Stimulated activated CD8-positive, alpha-beta memory T cell treated with anti-CD3 and anti-CD28 coated beads, Interleukin-12 subunit alpha, Interleukin-12 subunit beta, amount 100 ng/mL, for 24 hours (primary cell): ENCODE data around the gene MATK.
"Not testable (repeated sequence)": the region's sequence is repeated elsewhere in the genome, so short reads cannot be mapped to it uniquely, and the experiment has no call there.

Experiments used
- DNase-seq: peaks from one replicate; pipeline ENCODE4 v3.0.0-alpha.2; 2020; ENCODE audit errors: extremely low read depth

Gene MATK

DNA sequence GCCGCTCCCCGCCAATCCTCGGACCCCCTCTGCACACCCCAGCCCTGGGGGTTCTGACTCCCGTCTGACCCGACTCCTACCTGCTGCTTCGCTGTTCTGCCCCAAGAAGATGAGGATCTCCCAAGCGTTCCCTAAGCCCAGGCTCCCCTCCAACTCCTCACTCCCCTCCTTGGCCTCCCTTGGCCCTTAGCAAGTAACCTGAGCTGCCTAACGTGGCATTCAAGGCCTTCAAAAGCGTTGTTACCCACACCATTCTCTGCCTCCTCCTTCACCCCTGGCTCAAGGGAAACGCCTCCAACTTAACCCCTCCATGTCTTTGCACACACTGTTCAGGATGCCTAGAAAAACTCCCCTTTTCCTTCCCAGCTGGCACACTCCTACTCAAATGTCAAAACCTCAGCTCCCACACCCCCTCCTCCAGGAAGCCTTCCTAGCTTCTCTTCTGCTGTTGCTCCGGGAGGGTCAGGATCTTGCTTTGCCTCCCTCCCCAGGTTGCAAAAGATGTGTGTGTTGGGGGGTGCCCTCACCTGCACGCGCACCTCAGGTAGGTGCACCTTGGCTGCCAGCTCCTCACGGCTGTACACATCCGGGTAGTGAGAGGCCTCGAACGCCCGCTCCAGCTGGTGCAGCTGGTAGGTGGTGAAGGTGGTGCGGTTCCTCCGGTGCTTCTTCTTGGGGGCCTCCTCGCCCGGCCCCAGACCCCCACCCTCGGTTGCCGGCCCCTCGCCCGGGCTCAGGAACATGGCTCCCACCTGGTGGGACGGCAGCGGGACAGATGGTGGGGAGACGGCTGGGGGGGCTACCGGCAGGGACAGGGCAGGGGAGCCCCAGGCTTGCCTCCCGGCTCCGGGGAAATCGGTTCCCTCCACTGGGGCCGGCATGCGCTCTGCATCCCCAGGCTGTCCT lies 14.9 kb downstream of the MATK start:
- no peak for DNase-seq

DNA sequence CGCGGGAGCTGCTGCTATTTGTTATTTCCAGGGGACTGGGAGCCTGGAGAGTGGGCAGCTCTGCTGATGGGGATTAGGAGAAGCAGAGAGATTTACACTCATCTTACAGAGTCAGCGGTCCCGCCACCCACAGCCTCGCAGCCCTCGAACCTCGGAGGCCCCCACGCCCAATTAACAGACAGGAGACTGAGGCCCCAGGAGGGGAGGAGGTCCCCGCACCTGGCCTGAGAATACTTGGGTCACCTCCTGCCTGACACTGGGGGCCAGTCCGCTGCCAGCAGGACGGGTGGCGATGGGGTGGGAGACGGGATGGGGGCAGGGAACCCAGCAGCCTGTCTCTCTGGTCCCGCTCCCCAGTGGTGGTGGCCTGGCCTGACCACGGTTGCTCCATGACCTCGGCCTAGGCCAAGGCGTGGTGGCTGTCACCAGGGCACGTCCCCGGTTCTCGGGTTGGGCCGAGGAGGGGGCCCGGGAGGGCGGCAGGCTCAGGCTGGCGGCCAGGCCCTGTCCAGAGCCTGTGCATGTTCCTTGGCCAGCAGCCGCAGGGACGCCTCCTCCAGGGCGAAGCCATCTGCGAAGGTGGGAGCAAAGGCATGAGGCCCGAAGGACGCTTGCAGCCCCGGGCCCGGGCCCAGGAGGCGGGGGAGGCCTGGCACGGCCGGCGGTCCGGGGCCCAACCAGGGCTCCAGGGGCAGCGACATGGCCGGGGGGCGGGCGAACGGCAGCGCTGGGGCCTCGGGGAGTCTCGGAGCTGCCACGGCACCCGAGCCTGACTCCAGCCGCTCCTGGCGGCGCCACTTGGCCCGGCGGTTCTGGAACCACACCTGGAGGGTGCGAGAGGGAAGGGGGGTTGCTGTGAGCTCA lies 15.8 kb downstream of the MATK start:
- no peak for DNase-seq

DNA sequence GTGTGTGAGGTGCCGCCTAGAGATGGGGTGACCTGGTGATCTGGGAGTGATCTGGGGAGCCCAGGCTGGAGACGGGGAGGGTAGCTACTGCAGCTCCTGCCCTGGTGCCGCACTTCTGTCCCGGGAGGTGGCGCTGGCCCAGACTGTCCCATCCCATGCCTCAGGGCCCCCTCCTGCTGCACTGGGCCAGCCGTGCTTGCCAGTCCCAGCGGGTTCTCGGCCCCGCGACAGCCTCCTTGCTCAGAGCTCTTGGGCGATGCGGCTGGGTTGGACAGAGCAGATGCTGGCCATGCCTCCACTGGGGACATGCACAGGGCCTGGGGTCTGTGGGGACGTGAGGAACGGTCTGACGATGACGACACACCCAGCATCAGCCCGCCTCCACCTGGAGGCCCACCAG lies 16.7 kb downstream of the MATK start:
- no peak for DNase-seq

DNA sequence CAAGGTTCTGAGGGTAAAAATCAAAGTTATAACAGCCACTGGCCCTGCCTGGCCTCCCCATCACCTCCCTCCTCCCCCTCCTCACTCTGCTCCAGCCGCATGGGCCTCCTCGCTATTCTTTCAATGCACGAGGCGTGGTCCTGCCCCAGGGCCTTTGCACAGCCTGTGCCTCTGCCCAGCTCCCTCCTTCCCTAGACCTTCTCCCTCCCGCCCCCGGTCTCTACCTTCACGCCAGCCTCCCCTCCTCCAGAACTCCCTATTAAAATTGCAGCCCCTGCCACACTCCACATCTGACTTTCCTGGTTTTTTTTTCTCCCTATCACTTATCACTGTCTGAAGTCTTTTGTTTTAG lies 17.5 kb downstream of the MATK start:
- no peak for DNase-seq

DNA sequence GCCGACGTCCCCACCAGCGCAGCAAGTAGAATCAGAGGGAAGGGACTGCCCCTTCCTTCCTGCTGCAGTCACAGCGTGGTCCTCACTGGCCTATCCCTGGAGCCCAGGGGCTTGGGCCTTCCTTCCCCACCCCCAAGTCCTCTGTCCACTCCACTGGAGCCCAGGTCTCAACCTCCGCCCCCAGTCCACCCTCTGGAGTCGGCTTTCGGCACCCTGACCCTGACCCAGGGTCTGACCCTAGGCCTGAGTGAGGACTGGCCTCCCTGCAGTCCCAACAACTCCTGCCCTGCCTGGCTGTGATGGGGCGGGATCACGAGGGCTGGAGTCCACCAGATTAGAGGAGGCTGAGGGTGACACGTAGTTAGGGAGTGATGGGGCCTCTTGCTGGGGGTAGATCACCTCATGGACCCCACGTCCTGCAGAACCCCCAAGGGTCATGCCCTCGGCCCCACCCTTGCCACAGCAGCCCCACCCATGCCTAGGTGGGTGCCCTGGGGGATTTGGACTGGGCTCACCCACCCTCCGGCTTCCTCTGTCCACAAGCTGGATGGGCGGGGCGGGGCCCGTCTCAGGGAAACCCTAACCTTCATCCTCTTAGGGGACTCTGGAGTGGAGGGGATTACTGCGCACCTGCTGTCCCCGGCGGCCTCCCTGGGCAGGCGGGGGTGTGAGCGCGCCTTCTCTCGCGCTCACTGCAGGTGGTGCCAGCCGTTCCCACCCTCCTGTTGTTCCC lies 18.0 kb downstream of the MATK start:
- DNase-seq, result no peak

DNA sequence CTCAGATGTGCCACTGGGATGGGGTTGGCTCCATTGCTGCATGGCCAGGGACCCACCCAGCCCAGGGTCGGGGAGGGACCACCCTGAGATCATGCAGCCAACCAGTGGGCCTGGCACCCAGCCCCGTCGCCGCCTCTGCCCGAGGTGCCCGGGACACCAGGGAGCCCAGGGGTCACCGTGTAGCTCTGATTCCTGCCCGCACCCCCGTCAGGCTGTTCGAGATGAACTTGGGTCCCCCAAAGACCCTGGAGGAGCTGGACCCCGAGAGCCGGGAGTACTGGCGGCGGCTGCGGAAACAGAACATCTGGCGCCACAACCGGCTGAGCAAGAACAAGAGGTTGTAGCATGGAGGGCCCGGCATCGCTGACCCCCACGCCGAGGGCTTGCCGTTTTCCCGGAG lies 19.1 kb downstream of the MATK start:
- no peak for DNase-seq

DNA sequence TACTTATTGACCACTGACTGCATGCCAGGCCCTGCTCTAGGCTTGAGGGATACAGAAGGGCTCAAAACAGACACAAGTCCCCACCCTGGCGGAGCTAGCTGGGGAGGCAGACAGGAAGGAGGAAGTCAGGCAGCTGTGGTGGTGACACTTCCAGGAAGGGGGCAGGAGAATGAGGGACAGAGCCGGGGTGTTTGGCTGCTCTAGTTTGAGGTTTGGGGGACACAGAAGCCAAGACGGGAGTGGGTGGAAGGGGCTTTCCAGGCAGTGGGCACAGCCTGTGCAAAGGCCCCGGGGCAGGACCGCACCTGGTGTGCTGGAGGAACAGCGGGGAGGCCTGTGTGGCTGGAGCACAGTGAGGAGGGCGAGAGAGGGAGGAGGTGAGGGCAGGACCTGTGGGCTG lies 19.7 kb downstream of the MATK start:
- DNase-seq, result no peak

DNA sequence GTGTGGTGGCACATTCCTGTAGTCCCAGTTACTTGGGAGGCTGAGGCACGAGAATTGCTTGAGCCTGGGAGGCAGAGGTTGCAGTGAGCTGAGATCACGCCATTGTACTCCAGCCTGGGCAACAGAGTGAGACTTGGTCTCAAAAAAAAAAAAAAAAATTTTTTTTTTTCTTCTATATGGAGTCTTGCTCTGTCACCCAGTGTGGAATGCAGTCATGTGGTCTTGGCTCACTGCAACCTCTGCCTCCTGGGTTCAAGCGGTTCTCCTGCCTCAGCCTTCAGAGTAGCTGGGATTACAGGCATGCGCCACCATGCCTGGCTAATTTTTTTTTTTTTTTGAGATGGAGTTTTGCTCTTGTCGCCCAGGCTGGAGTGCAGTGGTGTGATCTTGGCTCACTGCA lies 20.4 kb downstream of the MATK start:
- not testable (repeated sequence) for DNase-seq

DNA sequence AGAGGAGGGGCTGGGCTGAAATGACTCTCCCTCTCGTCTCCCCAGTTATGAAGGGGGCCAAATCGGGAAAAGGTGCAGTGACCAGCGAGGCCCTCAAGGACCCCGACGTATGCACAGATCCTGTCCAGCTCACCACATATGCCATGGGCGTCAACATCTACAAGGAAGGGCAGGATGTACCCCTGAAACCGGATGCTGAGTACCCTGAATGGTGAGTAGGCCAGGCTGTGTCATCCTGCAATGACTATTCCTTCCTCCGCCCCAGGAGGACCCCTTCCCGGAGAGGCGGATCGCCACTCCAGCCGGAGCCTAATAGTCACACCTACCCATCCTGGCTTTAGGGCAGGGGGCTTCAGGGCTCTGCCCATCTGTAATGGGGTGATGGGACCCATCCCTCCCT lies 21.1 kb downstream of the MATK start:
- no peak for DNase-seq

DNA sequence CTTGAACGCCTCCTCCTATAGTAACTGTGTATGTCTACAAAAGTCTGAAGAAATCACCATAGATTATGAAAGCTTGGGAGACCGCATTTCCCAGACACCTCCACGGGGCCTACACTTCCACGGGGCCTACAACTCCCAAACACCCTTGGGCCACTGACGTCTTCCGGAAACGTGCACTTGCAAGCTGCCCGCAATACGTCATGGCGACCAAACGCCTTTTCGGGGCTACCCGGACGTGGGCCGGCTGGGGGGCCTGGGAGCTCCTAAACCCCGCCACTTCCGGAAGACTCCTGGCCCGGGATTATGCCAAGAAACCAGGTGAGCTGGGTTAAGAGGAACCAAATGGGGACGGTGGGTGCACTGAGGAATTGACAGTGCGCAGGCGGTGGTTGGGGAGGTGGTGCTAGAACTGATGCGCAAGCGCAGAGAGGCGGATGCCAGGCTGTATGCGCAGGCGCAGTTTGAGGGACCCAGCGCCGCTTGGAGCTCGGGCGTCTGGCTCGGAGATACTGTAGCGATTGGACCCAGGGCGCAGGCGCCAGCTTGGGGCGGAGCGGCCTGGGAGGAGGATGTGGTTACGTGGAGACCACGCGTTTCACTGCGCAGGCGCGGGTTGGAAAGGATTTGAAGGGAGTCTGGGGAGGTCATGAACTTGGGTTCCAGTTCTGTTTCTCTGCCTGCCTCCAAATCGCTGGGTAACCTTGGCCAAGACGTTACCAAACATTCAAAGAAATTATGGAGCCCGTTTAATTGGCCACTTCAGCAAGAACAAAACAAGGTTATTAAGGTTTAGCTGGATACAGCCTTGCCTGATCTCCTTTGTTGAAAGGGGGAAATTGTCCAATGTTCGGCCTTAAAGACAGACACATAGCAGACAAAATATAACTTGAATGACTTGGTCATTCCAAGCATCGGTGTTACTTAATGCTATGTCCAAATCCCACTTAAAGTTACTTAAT lies 23.4 kb downstream of the MATK start, which contains the start of gene MRPL54:
MRPL54 (plus strand) TSS at position 182 of the 959 bp plus-strand sequence; CDS start at position 201, 19 bp downstream.
- peak; percentile 99 for DNase-seq

DNA sequence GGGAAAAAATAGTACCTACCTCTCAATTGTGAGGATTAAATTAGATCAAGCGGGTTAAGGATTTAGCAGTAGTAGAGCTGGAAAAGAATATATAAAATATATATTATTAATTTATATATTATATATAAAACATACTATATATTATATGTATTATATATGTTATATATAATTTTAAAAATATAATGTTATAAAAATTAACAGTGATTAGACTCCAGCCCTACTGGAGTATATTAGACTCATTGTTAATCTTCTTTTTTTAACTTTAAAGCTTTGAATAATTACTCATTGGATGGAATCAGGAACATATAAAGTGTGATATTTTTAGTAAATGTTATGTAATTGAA lies 24.1 kb downstream of the MATK start:
- no peak for DNase-seq

DNA sequence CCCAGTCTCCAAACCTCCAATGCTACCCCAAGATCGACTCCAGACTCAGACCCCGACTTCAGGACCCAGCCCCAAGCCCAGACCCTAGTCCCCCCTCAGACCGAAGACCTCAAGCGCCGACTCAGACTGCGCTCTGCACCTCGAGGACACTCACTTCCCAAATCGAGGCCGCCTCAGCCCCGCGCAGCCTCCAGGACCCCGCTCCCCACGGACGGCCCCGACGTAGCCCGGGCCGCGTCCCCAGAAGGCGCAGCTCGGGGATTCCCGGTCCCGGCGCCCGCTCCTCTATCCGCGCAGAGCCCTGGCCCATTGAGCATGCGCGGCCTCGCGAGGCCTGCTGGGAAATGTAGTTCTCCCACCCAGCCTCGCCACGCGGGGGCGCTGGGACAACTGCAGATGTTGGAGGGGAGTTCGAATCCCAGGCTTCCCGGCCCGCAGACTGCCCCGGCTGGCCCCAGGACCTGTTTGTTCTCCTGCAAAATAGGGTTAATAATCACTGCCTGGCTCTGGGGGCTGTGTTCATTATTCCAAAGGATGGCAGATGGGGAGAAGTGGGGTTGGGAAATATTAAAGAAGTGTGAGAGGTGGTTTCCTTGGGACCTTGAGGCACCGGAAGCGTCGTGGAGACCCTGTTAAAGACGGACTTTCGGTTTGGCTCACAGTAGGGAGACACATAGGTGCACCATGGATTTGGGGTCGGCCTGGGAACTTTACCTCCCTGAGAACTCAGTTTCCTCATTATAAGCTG lies 24.6 kb downstream of the MATK start, which contains the start of gene APBA3:
APBA3 (minus strand) TSS at position 311 of the 748 bp plus-strand sequence. CDS start 1,428 bp downstream, outside the sequence.
- peak; percentile 89 for DNase-seq

DNA sequence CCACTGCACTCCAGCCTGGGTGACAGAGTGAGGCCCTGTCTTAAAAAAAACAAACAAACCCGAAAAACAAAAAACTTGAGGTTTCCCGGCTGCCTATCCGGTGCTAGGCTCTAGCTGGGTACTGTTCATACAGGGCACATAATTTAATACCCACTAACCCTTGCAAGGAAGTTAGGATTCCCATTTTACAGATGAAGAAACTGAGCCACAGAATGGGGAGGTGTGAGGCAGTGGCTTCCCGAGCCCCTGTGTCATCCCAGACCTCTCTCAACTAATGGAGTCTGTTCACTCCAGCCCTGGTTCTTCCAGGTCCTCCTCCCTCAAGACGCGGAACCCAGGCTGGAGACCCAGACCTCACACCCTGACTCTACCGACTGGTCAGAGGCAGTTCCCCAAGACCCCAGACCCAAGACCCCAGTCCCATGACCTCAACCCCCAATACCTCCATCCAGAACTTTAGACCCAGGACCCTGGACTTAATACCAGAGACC lies 25.3 kb downstream of the MATK start:
- DNase-seq, result no peak

DNA sequence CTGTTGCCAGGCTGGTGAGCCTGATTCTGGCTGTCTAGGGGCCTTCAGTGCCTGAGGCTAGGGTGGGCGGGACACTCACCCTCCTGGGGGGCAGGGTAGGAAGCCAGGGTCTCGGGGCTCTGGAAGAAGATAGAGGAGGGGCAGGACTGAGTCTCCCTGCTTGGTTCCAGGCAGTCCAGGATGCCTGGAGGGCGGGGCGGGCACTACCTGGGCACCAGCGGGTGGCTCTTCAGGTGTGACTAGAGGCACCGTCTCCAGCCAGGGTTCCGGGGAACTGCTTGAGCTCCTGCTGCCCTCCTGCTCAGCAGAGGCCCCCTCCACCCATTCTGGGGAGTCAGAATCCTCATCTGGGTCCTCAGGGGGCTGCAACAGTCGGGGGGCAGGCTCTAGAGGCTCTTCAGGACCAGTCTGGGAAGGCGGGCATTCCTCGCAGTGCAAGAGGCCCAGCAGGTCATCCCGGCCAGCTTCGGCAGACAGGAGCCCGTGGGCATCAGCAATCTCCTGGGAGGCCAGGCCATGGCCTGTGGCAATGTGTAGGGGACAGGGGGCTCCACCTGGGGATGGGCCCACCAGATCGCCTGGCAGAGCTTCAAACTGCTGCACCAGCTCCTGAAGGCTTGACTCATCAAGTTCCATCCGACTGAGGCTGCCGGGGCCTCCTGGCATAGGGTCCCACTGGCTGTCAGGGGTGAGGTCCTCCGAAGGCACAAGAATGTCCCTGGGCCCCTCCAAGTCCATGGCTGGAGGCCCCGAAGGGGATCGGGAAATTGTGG lies 26.5 kb downstream of the MATK start:
- no peak for DNase-seq

DNA sequence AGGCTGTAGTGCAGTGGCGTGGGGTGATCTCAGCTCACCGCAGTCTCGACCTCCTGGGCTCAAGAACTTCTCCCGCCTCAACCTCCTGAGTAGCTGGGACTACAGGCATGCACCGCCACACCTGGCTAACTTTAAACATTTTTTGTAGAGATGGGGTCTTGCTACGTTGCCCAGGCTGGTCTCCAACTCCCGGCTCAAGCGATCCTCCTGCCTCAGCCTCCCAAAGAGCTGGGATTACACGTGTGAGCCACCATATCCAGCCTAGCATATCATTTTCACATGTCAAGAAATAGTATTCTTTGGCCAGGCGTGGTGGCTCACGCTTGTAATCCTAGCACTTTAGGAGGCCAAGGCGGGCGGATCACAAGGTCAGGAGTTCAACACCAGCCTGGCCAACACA lies 27.9 kb downstream of the MATK start:
- DNase-seq, result not testable (repeated sequence)

DNA sequence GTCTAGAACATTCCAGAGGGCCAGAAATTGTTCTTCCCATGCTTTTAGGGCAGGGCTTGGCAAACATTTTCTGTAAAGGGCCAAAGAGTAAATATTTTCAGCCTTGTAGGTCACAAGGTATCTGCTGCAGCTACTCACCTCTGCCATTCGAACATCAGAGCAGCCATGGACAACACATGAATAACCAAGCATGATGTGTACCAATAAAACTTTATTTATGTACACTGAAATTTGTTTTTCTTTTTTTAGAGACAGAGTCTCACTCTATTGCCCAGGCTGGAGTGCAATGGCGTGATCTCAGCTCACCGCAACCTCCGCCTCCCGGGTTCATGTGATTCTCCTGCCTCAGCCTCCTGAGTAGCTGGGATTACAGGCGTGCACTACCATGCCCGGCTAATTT lies 28.5 kb downstream of the MATK start:
- not testable (repeated sequence) for DNase-seq

DNA sequence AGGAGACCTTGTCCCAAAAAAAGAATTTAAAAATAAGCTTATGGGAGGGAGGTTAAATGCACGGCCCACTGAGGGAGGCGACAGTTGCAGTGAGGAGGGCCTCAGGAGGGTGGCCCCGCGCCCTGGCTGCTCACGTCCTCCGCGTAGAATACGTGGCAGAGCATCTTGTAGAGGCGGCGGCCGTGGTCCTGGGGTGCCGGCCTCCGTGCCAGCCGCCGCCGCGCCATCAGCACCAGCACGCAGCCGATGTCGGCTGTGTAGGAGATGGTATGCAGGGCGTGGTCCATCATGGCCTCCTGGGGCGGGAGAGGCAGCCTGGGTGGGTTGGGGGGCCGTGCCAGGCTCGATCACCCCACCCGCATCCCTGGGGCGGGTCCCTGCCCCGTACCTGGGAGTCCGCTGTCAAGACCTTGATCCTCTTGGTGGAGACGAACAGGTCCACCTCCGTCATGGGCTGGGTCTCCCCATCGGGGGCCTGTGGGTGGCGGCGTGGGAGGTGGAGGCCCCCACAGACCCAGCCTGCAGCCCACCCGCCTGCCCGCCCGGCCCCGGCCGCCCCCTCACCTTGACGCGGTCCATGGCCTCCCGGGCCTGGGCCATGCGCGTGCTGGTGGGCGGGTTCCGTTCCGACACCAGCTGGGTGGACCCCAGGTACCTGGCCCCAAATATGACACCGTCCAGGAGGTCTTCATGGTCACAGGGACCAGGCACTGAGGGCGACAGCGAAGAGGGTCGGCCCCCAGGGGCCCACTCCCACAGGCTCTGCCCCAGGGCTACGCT lies 32.4 kb downstream of the MATK start:
- DNase-seq, result no peak

DNA sequence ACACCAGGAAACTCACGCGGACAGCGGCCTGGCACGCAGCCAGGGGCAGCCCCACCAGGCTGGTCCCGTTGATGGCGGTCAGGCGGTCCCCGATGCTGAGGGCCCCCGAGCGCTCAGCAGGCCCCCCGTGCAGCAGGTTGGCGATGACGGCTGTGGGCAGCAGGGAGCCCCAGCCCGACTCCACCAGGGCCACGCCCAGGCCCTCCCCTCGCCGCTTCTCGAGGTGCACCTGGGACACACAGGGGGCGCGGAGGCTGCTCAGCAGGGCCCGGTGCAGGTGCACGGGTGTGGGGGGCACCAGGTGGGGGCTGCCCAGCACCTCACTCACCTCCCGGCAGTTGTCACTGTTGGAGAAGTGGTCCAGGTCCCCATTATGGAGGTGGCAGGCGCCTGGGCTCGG lies 33.7 kb downstream of the MATK start:
- no peak for DNase-seq
